Subcutaneous adipose tissue (tissue), 4 donors: ENCODE measurements around the gene PLEKHA8. TPM values are rescaled to one million over a fixed set of nuclear protein-coding genes. Genes with fewer than 3 reads are reported as not detected.

ENCODE experiments used
- CTCF ChIP-seq: fragments of 450-650 bp; IDR thresholded peaks from one replicate; pipeline ENCODE4 v1.5.1; 2016; ENCODE audit warnings: low read depth, mild to moderate bottlenecking, control low read depth, antibody characterized with exemption, moderate library complexity
- total RNA-seq, 4 donors: library from RNA; depleted of rRNA; stranded (reverse); fragments of >200 nt; gene quantifications; one replicate each; pipeline ENCODE4 v1.1.0, GENCODE V29; 2016

Gene PLEKHA8
- total RNA-seq, 4 donors from 2014 or later = 7.8 to 13.9 (median 8.6) TPM

- TF ChIP-seq CTCF = no peak
Measured at GRCh38 chr7:30046127-30046770, 18.0 kb downstream of the PLEKHA8 start.

- TF ChIP-seq CTCF = no peak
Measured at GRCh38 chr7:30047124-30047523, 18.9 kb downstream of the PLEKHA8 start.

- TF ChIP-seq CTCF = no peak
Measured at GRCh38 chr7:30048582-30048981, 20.4 kb downstream of the PLEKHA8 start.

GRCh38 chr7:30049173-30049572 lies 21.0 kb downstream of the PLEKHA8 start:
- TF ChIP-seq CTCF = no peak

GRCh38 chr7:30053068-30053467 lies 24.9 kb downstream of the PLEKHA8 start:
- TF ChIP-seq CTCF = no peak

- no peak for TF ChIP-seq CTCF
Measured at GRCh38 chr7:30057741-30058140, 29.5 kb downstream of the PLEKHA8 start.

- no peak for TF ChIP-seq CTCF
Measured at GRCh38 chr7:30062587-30062986, 34.4 kb downstream of the PLEKHA8 start.
